GOT3 (cell line): ENCODE results near the gene SUMO2.
"Not testable (repeated sequence)": the region's sequence is repeated elsewhere in the genome, so short reads cannot be mapped to it uniquely, and the experiment has no call there.

ENCODE experiments used
- DNase-seq: peaks from one replicate; lab custom pipeline; 2025; ENCODE audit warnings: mixed read lengths; lab: John Stamatoyannopoulos, UW

Gene SUMO2

DNA sequence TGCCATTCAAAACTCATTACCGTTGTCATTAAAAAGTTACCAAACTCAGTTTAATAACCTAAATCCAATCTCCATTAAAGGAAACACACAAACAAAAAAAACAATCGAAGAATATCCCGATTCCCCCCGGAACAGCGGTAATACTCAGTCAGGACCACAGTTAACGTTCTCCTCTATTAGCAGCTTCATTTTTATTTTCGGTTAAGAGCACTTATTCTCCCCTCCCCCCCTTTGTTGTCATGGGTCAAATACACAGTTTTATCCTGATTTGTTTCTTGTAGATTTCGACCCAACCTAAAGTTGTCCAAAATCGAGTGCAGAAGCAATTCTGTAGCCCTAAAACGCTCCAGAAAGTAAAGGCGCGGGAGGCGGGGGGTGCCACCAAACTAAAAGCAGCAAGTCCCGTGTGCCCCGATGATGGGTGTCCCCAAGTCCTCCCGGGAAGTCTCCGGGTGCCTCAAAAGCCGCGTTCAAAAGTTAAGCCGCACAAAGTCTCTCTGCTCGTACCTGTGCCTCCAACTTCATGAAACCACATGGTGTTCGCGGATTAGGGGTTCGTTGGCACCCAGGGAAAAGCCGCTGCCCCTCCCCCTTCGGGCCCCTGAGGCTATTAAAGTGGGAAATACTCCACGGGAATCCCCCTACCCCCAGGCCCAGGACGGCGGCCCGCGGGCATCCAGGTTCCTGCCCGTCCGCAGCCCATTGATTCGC is 996 bp downstream of the SUMO2 start:
- no peak for DNase-seq

DNA sequence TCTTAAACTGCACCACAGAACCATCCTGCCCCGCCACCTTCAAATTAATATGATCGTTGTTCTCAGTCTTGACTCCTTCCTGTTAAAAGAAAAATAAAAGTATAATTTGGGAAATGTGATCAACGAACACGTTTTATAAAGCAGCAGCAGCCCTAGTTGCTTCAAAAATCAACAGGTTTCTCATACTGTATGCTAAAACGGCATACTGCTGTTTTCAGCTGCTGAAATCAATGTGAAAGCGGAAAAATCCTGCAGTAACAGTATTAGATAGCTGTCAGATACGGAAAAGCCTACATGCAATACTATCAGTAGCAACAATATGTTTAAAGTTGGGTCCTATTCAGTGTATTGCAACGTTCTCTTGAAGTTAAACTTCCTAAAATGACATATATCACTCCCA is 1.6 kb downstream of the SUMO2 start:
- DNase-seq: no peak

DNA sequence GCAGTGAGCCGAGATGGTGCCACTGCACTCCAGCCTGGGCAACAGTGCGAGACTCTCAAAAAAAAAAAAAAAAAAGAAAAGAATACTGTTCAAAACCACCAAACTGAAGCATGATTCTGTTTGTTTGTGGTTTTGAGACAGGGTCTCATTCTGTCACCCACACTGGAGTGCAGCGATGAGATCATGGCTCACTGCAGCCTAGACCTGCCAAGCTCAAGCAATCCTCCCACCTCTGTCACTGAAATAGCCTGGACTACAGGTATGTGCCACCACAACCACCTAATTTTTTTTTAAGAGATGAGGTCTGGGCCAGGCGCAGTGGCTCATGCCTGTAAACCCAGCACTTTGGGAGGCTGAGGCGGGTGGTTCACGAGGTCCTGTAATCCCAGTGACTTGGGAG is 4.3 kb downstream of the SUMO2 start:
- DNase-seq: no peak

DNA sequence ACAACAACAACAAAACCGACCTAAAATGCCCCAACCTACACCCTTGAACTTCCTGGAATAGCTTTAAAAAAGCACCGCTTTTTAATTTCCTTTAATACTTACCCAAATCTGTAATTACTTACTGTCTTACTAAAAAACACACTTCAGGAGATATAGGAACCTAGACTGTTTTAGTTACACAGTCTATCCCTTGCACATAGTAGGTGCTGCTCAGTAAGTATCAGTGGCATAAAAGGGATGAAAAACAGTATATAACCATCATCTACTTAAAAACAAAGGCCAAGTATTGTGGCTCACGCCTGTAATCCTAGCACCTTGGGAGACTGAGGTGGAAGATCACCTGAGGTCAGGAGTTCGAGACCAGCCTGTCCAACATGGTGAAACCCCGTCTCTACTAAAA is 6.1 kb downstream of the SUMO2 start:
- no peak for DNase-seq

DNA sequence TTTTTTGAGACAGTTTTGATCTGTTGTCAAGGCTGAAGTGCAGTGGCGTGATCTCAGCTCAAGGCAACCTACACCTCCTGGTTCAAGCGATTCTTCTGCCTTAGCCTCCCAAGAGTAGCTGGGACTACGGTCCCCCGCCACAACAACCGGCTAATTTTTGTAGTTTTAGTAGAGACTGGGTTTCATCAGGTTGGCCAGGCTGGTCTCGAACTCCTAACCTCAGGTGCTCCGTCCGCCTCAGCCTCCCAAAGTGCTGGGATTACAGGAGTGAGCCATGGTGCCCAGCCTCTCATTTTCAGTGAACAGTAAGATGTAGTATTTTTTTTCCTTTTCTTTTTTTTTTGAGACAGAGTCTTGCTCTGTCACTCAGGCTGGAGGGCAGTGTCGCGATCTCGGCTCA is 7.8 kb downstream of the SUMO2 start:
- no peak for DNase-seq

DNA sequence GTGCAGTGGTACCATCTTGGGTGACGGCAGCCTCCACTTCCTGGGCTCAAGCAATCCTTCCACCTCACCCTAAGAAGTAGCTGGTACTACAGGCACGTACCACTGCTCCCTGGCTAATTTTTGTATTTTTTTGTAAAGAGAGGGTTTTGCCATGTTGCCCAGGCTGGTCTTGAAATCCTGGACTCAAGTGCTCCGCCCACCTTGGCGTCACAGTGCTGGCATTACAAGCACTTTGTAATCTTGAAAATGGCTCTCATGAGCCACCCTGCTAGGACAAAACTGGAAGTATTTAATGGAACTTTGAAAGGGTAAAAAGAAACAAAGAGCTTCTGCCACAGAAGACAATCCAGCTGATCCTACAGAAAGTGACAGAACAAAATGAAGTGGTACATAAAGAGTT is 9.2 kb downstream of the SUMO2 start:
- no peak for DNase-seq

DNA sequence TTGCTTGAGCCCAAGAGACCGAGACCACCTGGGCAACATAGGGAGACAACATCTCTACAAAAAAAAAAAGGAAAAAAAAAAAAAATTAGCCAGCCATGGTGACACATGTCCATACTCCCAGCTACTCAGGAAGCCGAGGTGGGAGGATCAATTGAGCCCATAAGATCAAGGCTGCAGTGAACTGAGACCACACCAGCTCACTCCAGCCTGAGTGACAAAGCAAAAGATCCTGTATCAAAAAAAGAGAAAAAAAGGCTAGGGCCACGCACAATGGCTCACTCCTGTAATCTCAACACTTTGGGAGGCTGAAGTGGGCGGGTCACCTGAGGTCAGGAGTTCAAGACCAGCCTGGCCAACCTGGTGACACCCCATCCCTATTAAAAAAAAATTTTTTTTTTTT is 13.8 kb downstream of the SUMO2 start:
- no peak for DNase-seq

DNA sequence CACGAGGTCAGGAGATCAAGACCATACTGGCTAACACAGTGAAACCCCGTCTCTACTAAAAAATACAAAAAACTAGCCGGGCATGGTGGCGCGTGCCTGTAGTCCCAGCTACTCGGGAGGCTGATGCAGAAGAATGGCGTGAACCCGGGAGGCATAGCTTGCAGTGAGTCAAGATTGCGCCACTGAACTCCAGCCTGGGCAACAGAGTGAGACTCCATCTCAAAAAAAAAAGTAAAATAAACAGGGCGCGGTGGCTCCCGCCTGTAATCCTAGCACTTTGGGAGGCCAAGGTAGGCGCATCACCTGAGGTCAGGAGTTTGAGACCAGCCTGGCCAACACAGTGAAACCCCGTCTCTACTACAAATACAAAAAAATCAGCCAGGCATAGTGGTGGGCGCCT is 18.2 kb downstream of the SUMO2 start:
- DNase-seq: not testable (repeated sequence)

DNA sequence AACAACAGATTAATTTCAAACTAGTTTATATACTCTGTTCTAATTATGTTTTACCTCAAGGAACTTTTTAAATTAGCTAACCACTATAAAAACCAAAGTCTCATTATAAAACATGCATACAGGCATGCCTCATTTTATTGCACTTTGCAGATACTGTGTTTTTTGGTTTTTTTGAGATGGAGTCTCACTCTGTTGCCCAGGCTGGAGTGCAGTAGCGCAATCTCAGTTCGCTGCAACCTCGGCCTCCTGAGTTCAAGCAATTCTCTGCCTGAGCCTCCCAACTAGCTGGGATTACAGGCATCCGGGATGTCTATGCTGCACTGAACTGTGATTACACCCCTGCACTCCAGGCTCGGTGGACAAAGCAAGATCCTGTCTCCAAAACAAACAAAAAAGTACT is 19.7 kb downstream of the SUMO2 start:
- no peak for DNase-seq

DNA sequence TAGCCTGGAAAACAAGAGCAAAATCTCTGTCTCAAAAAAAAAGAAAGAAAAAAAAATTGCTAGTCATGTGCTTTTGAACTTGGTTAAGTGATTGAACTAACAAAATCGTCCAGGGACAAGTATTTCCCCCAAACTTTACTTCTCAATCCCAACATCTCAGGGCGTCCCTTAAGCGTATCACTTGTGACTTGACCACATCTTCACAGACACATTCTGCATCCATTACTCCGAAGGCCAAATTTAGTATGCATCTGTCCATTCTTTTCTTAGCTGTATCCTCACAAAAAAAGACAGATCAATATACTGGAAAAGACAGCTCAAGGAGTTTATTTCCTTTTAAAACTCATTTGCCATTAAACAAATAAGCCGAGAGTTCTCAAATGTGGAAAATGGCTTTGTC is 22.5 kb downstream of the SUMO2 start:
- no peak for DNase-seq

DNA sequence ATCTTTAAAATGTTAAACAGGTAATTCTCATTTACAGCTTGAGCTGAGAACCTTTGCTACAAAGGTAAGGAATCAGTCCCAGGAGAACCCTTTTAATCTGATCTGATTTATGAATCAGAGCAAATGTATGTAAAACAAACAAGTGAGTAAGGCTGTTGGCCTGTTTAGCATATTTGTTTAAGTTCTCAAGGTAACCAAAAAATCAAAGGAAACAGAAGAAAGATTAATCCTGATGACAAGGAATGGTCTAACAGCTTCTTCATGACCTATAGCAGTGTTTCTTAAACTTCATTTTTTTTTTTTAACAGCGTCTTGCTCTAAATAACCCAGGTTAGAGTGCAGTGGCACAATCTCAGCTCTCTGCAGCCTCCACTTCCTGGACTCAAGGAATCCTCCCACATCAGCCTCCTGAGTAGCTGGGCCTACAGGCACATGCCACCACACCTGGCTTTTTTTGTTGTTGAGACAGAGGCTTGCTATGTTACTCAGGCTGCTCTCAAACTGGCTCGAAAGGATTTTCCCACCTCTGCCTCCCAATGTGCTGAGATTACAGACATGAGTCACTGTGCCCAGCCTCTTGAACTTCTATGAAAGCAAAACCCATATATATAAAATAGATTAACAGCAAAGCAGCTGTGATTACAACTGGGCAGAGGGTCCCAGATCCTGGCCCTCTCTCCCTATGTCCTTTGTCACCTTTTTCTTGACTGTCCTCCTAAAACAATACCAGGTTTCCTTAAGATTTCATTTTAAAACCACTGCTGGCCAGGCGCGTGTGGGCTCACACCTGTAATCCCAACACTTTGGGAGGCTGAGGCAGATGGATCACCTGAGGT is 23.3 kb downstream of the SUMO2 start:
- no peak for DNase-seq

DNA sequence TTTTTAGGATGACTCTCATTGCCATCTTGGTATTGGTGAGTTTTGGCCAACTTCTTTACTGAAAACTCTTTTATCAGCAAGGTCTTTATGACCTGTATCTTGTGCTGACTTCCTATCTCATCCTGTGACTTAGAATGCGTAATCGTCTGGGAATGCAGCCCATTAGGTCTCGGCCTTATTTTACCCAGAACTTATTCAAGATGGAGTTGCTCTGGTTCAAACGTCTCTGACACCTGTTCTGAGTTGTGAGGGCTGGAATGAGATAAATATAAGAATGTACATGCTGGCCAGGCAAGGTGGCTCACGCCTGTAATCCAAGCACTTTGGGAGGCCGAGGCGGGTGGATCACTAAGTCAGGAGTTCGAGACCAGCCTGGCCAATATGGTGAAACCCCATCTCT is 24.3 kb downstream of the SUMO2 start:
- DNase-seq: not testable (repeated sequence)

DNA sequence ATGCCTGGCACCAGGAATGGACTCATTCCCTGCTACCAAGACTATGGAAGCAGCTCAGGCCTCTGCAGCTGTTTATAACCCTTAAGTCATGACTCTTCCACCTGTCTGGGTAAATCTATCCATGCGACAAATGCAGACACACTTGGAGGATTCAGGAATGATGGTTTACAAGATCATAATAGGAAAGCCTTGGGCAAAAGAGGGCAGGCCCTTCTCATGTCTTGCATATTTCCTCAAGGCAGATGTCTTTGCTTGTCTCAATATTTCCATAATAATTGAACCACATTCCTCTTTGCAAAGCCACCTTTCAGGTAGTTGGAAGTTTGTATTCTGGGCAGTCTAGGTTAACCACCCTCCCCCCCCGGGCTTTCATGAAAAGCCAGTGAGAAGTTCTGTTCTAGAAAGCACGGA is 27.6 kb downstream of the SUMO2 start:
- no peak for DNase-seq

DNA sequence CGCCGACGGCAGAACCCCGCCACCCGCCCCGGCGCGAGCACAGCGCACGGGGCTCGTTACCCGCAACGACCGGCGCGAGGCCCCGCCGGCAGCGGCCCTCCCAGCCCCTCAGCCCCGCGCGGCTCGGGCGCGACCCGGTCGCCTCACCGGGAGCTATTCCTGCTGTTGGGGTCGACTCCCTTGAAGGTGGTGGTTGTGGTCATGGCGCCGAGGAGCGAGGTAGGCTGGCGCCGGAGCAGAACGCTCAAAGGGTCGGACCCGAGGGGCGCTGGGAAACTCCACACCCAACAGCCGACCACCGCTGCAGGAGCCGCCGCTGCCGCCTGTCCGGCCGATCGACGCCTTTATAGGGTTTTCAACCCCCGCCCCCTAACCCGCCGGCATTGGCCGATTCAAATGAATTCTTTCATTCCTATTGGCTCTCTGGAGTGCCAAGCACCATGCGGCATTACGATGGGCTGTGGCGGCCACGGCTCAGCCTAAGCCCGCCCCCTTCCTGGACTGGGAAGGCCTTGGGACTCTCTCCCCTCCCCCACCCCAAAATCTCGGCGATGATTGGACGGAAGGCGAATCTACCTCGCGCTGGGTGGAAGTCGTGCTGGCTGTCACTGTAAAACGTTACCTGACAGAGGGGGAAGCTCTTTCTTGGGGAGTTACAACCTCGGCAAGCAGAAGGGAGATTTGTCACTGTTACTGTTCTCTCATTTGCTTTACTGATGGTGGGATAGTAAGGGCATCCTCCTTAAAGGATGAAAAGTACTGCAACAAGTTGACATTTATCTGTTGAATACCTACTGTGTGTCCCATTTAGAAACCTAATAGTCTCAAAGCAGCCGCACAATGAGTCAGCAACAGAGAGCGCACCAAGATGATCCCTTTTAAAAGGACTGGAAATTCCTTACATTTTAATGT is 28.3 kb downstream of the SUMO2 start, which contains the start of gene JPT1:
TSS of gene JPT1 (minus strand) at position 318 of the 912 bp plus-strand sequence. CDS start at position 203, 115 bp downstream.
- DNase-seq: peak; percentile 88

DNA sequence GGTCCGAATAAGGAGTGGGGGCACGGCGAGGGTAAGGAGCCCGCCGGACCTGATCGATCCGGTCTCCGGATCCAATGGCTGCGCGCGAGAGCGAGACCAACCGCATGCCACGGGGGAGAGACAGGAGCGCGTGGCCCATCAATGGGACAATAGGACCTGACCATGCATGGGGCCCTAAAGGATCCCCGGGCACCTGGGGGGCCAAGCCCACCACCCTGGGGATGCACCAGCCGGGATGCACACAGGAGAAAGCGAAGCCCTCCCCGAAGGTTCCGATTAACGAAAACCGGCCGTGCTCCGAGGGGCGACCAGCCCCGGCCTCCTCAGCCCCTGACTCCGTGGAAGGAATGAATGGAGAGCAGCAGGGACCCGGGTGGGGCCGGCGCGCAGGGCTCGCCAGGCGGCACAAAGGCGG is 29.0 kb downstream of the SUMO2 start:
- DNase-seq: no peak

DNA sequence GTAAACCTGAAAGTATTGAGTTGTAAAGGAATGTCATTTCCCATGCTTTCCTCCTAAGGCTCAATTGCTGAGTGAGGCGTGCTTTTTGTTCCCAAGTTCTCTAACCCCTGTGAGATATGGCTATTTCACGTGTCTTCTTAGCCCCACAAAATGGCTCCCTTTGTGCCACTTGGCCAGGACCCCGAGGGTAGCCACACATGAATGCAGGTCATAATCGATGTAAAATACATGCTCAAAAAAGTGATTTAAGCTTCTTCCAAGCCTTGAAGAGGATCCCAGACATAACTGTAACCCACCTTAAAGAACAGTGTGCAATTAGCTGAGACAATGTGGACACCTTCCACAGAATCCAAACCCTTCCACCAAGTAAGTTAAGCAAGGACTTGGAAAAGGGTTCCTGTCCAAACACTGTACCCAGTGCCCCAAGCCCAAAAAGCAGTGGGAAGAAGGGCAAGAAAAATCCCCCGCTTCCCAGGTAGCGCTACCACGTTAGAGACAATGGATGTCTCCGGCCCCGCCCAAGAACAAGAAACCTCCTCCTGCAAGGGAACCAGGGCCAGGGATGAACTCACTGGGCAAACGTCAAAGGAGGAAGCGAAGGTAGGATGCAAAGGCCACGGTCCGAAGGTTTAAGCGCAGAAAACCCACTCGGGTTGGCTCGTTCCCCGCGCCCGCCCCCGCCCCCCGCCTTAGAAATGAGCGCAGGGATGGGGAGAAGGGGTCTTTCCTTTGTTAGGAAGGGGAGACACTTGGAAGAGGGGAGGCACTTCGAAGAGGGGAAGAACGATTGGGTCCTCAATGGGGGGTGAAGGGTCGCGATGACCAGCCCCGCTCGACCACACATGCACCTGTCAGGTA is 29.6 kb downstream of the SUMO2 start:
- DNase-seq: no peak

DNA sequence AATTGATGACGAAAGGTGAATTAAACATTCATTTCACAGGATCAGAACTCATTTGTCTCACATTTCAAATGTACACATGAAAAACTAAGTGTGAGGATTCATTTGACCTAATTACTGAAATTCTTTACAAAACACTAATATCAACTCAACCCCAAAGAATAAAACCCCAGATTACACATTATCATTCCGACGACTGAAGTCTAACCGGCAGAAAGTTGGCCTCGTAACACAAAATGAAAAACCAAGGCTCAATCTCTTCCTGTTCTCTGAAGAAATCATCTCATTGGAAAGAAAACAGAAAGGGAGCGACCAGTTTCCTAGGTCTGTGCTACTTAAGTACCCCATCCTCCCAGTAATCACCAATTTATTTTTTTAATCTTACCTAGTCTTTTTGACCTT is 30.2 kb downstream of the SUMO2 start:
- DNase-seq: no peak

DNA sequence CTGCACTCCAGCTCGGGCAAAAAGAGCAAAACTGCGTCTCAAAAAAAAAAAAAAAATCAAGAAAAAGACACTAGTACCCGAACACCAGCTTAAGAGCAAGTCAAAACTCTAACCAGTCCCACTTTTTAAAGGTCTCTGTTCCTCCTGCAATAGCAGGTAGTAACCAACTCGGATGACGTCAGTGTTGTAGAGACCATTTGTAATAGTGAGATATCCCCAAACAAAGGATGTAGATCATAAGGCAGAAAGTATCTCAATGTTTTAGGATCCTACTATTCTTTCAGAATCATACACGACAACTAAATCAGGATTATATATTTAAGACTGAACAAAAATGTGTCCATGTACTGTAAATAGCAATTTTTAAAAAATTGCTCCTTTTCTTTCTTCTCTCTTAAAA is 30.8 kb downstream of the SUMO2 start:
- DNase-seq: no peak

DNA sequence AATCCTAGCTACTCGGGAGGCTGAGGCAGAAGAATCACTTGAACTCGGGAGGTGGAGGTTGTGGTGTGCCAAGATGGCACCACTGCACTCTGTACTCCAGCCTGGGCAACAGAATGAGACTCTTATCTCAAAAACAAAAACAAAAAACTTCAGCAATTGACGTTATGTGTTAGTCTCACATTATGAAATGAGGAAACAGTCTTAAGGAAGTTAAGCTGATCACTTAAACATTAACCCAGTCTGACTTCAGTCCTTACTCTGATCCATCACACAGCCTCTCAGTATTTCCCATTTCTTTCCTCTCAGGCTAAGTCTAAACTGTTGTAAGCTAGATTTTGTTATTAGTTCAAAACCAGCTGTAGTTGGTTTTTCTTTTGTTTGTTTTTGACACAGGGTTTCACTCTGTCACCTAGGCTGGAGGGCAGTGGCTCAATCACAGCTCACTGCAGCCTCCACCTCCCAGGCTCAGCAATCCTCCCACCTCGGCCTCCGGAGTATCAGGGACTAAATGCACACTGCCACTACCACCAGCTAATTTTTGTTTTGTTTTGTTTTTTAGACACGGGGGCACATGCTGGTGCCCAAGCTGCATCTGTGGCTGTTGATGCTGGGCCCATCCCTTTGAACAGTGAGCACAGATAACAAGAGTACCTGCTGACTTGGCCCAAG is 34.7 kb downstream of the SUMO2 start:
- DNase-seq: no peak

DNA sequence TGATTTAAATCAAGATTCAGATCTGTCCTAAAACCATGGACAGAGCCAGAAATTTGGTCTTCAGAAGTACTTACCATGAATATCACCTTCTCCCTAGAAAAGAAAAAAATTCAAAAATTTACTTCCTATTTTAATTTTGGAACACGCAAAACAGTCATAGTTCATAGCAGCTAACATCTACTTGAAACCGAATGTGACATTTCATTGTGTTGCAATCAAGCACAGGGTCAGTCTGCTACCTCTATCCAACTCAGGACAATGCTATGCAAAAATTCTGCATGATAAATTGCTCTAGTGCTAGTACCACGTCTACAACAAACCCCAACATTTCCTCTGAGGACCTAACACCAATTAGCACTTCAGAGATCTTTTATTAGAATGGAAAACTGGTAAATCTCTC is 36.2 kb downstream of the SUMO2 start:
- no peak for DNase-seq
